Stimulated activated CD8-positive, alpha-beta memory T cell treated with anti-CD3 and anti-CD28 coated beads, Interleukin-4, amount 100 ng/mL, for 1 hour (primary cell): Measurements from ENCODE around the gene CDX1.

ENCODE experiments used
- DNase-seq, 2 donors: peaks; one replicate each; pipeline ENCODE4 v3.0.0-alpha.2; 2020; ENCODE audit warnings: low read depth in 2 of 2, low spot score in 1 of 2

Gene CDX1

DNA sequence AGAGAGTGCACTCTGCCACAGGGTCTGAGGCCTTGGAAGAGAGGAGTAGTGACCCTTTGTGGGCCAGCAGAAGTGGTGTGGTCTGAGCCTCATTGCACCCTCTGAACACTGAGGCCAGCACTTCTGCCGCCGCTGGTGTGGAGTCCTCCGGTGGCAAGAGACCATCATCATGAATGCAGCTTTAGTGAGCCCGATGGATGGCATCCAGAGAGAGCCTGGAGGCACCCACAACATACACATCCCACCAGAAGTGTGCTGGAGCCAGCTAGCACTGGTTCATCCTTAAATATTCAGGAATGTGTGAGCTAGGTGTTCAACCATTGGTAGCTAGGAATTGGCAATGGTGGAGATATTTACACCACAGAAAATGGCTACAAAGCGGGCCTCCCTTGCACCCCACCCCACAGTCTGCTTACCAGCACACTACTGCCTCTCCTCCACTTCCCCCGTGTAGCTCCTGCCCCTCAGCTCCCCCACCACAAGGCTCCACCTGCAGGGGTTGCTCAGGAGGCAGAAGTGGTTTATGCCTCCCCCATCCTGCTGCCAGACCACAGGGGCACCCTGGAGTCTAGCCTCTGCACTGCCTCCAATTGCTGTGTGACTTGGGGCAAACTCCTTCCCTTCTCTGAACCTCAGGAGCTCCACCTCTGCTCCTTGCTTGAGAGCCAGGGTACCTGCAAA is 39.7 kb downstream of the CDX1 start:
- no peak for DNase-seq

DNA sequence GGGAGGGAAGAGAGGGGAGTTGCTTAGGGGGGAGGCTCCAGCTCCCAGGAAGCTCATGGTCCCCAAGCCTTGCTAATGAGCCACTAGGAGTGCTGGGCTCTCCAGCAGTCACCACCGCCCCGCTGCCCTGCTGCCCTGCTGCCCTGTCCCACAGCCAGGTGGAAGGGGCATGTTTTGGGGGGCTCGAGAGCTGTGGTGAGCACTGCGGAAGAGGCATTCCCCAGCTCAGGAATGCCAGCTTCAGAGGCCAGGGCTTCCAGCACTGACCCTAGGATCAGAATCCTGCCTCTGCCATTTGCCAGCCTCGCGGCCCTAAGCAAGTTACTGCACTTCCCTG is 40.2 kb downstream of the CDX1 start:
- DNase-seq: no peak

- DNase-seq: no peak
These were observed 41.9 kb downstream of the CDX1 start for GRCh38 chr5:150208187-150209098.

GRCh38 chr5:150209099-150209635 is 42.6 kb downstream of the CDX1 start:
- DNase-seq: no peak

- no peak for DNase-seq
These were observed 44.1 kb downstream of the CDX1 start for GRCh38 chr5:150210644-150211043.

- no peak for DNase-seq
These were observed 44.8 kb downstream of the CDX1 start for GRCh38 chr5:150211156-150212030.

- no peak for DNase-seq
These were observed 47.0 kb downstream of the CDX1 start for GRCh38 chr5:150213530-150213929.

DNA sequence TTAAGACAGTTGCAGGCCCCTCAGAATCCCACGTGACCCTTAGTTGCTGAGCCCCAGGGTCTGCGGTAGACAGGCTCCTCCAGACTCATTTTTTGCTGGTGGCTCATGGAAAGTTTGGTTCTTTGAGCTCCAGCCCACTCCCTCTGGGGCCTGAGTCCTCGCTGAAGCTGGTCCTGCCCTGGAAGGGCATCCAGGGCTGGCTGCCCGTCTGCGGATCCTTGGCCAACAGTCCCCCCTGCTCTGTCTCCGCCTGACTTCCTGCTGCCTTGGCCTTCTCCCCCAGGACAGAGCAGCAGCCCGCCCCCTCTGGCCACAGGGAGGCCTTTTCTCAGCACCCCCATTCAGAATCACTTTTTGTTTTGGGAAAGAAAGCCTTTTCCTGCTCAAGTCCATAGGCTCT is 47.7 kb downstream of the CDX1 start:
- DNase-seq: no peak

DNA sequence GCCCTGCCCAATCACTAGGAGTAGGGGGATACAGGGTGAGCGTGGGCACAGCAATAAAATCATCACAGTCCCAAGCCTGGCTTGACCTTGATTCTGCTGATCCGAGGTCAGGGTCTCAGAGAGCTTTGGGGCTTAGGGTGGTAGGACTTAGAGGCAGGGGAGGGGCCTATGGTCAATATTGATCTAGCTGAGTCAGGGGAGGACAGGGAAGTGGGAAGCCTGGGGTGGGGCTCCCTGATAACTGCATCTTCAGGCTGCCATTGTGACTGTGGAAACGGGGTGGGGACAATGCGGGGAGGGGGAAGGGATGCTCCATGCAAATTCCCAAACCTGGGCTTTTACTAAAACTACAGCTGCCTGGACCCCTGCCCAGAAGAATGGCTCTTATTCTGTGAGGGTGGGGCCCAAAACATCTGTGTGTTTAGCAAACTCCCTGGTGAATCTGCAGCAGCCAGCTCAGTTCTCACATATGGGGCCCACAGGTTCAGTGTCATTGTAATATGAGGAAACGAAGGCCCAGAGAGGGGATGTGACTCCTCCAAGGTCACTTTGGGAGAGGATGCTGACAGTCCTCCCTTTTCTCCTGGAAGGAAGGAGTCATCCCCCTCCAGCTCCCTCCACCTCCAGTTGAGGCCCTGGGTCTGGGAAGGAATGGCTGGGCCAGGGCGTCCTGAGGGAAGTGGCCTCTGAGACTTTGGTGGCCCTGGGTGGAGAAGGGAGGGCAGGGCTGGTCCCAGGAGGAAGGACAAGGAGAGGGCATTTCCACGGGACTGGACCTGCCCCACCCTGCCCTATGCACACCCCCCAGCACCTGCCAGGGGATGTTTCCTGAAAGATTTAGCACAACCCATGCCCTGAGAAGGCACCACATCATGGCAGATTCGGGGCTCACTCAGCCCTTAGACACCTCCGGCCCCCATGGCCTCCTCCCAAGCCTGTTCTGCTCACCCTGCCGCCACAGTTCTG is 49.7 kb downstream of the CDX1 start:
- DNase-seq: no peak

DNA sequence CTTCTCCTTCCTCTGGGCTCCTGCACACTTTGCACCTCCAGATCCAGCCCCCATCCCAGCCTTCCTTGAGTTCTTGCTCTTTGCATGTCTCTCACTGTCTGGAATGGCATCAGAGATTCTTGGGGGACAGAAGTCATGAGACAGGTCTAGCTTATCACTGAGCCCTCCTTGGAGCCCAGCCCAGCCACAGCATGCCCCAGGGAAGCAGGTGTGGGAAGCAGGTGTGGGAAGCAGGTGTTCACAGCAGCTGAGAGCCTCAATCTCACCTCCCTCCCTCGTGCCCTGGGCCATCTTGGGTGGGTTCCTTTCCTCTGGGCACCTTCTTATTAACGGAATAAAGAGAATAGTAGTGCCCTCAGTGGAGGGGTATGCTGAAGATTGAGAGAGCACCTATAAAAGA is 50.5 kb downstream of the CDX1 start:
- no peak for DNase-seq

DNA sequence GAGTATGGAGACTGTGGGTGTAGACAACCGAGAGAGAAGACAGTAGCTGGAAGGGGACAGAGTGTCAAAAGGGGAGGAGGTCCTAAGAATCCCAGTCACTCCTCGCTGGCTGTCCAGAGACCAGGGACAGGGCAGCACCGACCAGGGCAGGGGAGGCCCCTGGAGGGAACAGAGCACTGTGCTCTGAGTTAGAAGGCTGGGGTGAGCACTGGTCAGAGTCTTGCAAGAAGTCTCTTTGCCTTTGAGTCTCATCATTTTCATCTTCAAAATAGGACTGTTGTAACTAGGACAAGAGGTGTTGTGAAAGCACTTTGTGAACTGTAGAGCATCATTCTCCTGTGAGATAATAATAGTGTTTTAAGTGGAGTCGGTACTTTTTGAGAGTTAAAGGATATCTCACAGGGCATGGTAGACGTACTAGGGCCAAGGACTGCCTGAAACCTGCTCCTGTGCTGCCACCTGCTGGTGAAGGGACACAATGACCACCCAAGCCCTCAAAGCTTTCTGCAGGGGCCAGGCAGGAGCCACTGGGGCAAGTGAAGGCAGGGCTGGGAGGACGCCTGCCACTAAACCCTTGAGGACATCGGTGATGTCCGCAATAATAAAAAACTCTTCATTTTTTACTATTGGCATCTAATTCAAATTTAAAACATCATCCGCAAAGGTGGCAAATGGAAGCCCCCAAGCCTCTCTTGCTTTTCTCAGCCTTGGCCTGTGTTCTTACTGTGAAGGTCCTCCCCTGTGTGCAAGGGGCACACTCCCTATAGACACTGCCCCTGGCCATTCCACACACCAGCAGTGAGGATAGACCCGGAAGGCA is 51.5 kb downstream of the CDX1 start:
- peak; percentile 61 to 63 for DNase-seq

DNA sequence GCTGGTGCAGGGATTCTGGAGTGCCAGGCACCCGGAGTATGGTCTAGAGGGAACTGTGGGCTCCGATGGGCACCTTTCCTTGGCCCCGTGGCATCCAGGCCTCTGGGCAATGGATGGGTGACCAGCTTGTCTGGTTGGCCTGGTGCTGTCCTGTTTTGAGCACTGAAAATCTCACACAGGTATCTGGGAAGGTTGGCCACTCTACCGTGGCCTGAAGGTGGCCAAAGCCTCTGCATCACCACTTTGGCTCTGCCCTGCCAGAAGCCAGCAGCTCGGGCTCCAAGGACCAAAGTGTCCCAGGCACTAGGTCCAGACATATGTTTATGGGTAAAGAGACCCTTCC is 52.1 kb downstream of the CDX1 start:
- no peak for DNase-seq

GRCh38 chr5:150219142-150219541 is 52.6 kb downstream of the CDX1 start:
- DNase-seq: no peak

DNA sequence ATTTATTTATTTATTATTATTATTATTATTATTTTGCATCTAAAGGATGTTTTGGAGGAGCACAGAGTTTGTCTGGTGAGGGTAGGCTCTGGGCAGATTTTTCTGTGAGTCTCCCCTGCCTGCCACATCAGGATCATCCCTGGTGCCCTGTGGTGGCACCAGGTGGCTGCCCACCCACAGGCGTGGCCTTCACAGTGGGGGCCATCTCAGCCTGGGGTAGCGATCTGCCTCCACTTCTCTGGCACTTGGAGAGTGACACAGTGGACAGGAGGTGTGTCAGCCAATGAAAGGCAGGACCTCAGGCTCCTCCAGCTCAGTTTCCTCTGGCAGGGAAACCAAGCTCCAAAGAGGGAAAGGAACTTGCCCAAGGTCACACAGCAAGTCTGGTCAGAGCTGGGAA is 53.3 kb downstream of the CDX1 start:
- DNase-seq: no peak

DNA sequence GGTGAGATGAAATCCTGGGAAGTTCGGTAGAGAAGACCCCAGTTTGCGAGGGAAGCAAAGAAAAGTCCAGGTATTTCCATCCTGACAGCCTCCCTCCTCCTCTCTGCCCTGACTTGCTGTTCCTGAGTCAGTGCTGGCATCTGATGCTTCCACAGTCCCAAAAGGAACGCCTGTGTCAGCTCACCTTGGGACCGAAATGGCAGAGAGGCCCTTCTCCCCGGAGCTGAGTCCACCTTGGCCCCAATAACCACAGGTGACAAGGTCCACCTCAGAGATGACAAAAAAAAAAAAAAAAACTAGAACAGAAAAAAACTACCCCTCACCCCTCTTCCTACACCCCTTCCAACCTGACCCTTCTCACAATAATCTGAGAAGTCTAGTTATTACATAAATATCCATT is 54.9 kb downstream of the CDX1 start:
- no peak for DNase-seq

DNA sequence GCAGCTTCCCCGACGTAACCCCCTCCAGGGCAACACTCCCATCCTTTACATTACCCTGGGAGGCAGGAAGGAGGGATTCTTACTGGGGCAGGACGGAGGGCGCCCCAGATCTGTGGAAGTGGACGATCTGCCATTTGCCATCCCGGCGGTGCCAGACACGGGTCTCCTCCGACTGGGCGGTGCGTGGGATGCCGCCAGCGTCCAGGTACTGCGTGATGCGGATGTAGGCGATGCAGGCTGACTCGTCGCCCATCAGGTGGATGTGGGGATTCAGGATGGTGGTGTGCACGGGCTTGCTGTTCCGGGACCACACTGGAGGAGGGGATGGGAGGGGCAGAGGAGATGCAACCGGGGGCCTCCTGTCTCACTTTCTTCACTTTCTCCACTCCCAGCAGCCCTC is 56.3 kb downstream of the CDX1 start:
- DNase-seq: no peak

- DNase-seq: no peak
These were observed 56.9 kb downstream of the CDX1 start for GRCh38 chr5:150223474-150223873.

GRCh38 chr5:150224483-150225027 is 58.0 kb downstream of the CDX1 start:
- DNase-seq: no peak

DNA sequence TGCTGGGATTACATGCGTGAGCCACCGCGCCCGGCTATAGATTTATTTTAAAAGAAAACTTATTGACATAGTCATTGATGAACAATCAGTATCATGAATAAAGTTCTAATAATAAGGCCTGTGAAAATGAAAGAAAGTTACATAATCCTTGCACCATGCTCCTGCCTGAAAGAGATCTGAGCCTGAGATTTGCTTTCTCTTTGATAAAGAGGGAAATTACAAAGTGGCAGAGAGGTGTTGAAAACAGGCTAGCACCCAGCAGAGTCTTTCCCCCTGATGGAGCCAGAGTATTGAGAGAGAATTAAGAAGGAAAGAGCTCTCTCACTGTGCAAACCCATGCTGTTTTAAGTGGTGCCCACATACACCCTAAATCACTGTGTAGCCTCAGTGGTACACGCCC is 60.5 kb downstream of the CDX1 start:
- no peak for DNase-seq
